GM18526 (cell line): ENCODE results near the gene XNDC1N.

Source experiments
- POLR2A ChIP-seq: IDR thresholded peaks from 3 replicates; pipeline ENCODE4 v1.6.1; 2011; ENCODE audit not compliant: insufficient read length; ENCODE audit errors: extremely low read depth

XNDC1N gene

GRCh38 chr11:71895961-71896360, 32.4 kb downstream of the XNDC1N start:
- no peak for TF ChIP-seq POLR2A
